ENCODE measurements around the gene RIC1.

Gene RIC1

DNA sequence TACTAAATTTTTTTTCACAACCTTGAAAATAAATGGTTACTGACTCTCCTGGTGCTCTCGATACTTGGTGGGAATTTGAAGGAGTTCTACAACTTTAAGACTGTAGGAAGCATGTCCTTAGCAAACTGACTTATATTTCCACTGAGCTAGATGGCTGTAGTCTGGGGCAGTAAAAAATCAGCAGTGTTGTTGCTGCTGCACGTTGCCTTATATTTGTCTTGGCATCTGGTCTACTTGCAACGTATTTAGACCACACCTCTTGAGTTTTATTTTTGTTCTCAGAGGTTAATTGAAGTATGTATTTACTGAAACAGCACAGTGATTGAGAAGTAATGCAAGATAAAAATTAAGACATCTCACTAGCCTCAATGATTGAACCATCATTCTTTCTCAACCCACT is 127.7 kb downstream of the RIC1 start:
- TF ChIP-seq SP1 (IDR thresholded peaks at IDR 0.05) (no peak), L3MBTL2 (conservative IDR thresholded peaks at IDR 0.05) (no peak), ARNT (IDR thresholded peaks at IDR 0.05) (no peak), FOXA1 (IDR thresholded peaks at IDR 0.05) (no peak), FOXM1 (IDR thresholded peaks at IDR 0.05; ENCODE audit: borderline replicate concordance) (no peak), NFRKB (IDR thresholded peaks at IDR 0.05) (no peak), CTBP1 (IDR thresholded peaks at IDR 0.05; ENCODE audit: borderline replicate concordance) (no peak), ELF4 (IDR thresholded peaks at IDR 0.05) (no peak), PKNOX1 (IDR thresholded peaks at IDR 0.05) (no peak)
- CTCF ChIA-PET, result no interaction called here
- POLR2A ChIA-PET, result no interaction called here
- DNase-seq (ENCODE audit: extremely low spot score), result no peak

DNA sequence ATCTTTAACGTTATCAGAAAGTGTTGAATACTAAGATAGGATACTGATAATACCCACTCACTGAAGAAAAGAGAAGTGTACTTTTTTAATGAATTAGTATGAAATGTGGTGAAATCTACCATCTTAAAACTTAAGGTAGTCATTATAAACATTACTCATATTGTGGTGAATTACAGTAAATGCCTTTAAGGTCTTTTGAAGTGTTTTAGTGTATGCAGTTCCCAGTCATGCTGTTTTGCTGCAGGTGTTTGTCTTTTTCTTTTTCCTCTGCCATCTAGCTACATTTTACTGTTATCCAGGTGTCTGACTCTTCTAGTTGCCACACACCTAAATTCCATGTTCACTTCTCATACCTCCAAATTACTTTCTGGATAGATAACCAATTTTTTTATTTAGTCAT is 131.4 kb downstream of the RIC1 start:
- DNase-seq (ENCODE audit: extremely low spot score), result no peak
- ChIA-PET CTCF (interaction anchor here (0.6 kb wide), 1 partner anchor 27 kb away, joined by 3 read pairs; no protein-coding TSS in a partner anchor), POLR2A (no interaction called here)
- TF ChIP-seq CTBP1 (IDR thresholded peaks at IDR 0.05; ENCODE audit: borderline replicate concordance) (no peak), NFRKB (IDR thresholded peaks at IDR 0.05) (no peak), L3MBTL2 (conservative IDR thresholded peaks at IDR 0.05) (no peak), SP1 (IDR thresholded peaks at IDR 0.05) (no peak), ARNT (IDR thresholded peaks at IDR 0.05) (no peak), TARDBP (IDR thresholded peaks at IDR 0.05) (no peak), LEF1 (IDR thresholded peaks at IDR 0.05; ENCODE audit: borderline replicate concordance) (no peak), SUZ12 (IDR thresholded peaks at IDR 0.05) (no peak), FOXK2 (IDR thresholded peaks at IDR 0.05) (no peak), ELF4 (IDR thresholded peaks at IDR 0.05) (no peak)

- ChIA-PET CTCF (no interaction called here), POLR2A (no interaction called here)
- DNase-seq (ENCODE audit: extremely low spot score), result no peak
- TF ChIP-seq SUZ12 (IDR thresholded peaks at IDR 0.05), result no peak
- TF ChIP-seq NFRKB (IDR thresholded peaks at IDR 0.05), result no peak
- TF ChIP-seq FOXK2 (IDR thresholded peaks at IDR 0.05), result no peak
- no peak for TF ChIP-seq HDGF (IDR thresholded peaks at IDR 0.05; ENCODE audit: borderline replicate concordance)
- no peak for TF ChIP-seq TARDBP (IDR thresholded peaks at IDR 0.05)
- TF ChIP-seq L3MBTL2 (conservative IDR thresholded peaks at IDR 0.05), result no peak
- TF ChIP-seq FOXA1 (IDR thresholded peaks at IDR 0.05), result no peak
- TF ChIP-seq BHLHE40 (IDR thresholded peaks at IDR 0.05; ENCODE audit: borderline replicate concordance), result no peak
- TF ChIP-seq ZNF384 (IDR thresholded peaks at IDR 0.05), result no peak
- no peak for TF ChIP-seq SP1 (IDR thresholded peaks at IDR 0.05)
- TF ChIP-seq CTBP1 (IDR thresholded peaks at IDR 0.05; ENCODE audit: borderline replicate concordance), result no peak
- TF ChIP-seq FOXM1 (IDR thresholded peaks at IDR 0.05; ENCODE audit: borderline replicate concordance), result no peak
- TF ChIP-seq ELF4 (IDR thresholded peaks at IDR 0.05), result no peak
These were observed 133.5 kb downstream of the RIC1 start for GRCh38 chr9:5762421-5762820.

- no peak for DNase-seq (ENCODE audit: extremely low spot score)
- ChIA-PET CTCF (no interaction called here), POLR2A (no interaction called here)
- TF ChIP-seq ARNT (IDR thresholded peaks at IDR 0.05), result no peak
- TF ChIP-seq HDGF (IDR thresholded peaks at IDR 0.05; ENCODE audit: borderline replicate concordance), result no peak
- TF ChIP-seq FOXM1 (IDR thresholded peaks at IDR 0.05; ENCODE audit: borderline replicate concordance), result no peak
- TF ChIP-seq CTBP1 (IDR thresholded peaks at IDR 0.05; ENCODE audit: borderline replicate concordance), result no peak
These were observed 135.4 kb downstream of the RIC1 start for GRCh38 chr9:5764130-5764868.

GRCh38 chr9:5767968-5768932 is 139.3 kb downstream of the RIC1 start:
- ChIA-PET CTCF (no interaction called here), POLR2A (no interaction called here)
- TF ChIP-seq HDGF (IDR thresholded peaks at IDR 0.05; ENCODE audit: borderline replicate concordance), result no peak
- no peak for TF ChIP-seq FOXK2 (IDR thresholded peaks at IDR 0.05)
- no peak for TF ChIP-seq TARDBP (IDR thresholded peaks at IDR 0.05)
- DNase-seq (ENCODE audit: extremely low spot score), result no peak

DNA sequence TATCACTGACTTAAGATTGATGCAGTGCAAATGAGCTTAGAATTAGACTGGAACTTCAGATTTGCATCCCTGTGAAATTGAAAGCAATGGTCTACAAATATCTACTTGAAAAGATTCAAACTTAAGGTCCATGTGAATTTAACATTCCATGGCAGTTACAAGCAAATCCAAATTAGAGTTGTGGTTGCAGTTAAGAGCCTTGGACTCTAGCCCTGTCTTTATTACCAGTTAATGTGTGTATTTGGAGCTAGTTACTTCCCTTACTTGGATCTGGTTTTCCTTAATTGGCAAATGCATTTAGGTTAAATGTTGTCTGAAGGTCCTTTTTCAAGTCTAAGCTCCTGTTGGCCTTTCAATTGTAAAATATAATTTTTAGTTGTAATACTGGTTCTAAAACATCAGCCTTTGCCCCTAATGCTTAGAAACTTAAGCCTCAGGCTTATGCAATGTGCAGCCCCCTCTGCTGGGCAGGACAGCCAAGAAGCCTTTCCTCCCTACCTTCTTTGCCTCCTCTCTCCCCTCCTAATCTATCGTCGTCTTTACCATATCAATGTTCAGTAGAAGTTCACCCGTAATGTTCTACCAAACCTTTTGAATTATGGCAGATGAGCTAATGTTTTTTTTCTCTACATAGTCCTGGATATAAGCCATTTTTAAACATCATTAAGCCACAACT is 144.6 kb downstream of the RIC1 start:
- CTCF ChIA-PET, result no interaction called here

More for the DNA sequence above, 144.6 kb downstream of the RIC1 start:
- TF ChIP-seq TARDBP (IDR thresholded peaks at IDR 0.05), result no peak
- no peak for TF ChIP-seq HDGF (IDR thresholded peaks at IDR 0.05; ENCODE audit: borderline replicate concordance)
- no peak for TF ChIP-seq ZNF384 (IDR thresholded peaks at IDR 0.05)
- TF ChIP-seq FOXM1 (IDR thresholded peaks at IDR 0.05; ENCODE audit: borderline replicate concordance), result no peak
- TF ChIP-seq PKNOX1 (IDR thresholded peaks at IDR 0.05), result no peak
- no peak for TF ChIP-seq SP1 (IDR thresholded peaks at IDR 0.05)
- TF ChIP-seq BHLHE40 (IDR thresholded peaks at IDR 0.05; ENCODE audit: borderline replicate concordance), result no peak
- TF ChIP-seq FOXK2 (IDR thresholded peaks at IDR 0.05), result no peak
- no peak for TF ChIP-seq L3MBTL2 (conservative IDR thresholded peaks at IDR 0.05)
- no peak for TF ChIP-seq CTBP1 (IDR thresholded peaks at IDR 0.05; ENCODE audit: borderline replicate concordance)
- no peak for TF ChIP-seq ELF4 (IDR thresholded peaks at IDR 0.05)
- TF ChIP-seq SUZ12 (IDR thresholded peaks at IDR 0.05), result no peak
- no peak for TF ChIP-seq ARNT (IDR thresholded peaks at IDR 0.05)
- no peak for TF ChIP-seq NFRKB (IDR thresholded peaks at IDR 0.05)
- TF ChIP-seq LEF1 (IDR thresholded peaks at IDR 0.05; ENCODE audit: borderline replicate concordance), result no peak
- no peak for TF ChIP-seq FOXA1 (IDR thresholded peaks at IDR 0.05)
- POLR2A ChIA-PET, result no interaction called here
- DNase-seq (ENCODE audit: extremely low spot score), result no peak

All from HEK293T (cell line).